HG02852 (cell line): Measurements from ENCODE around the gene FKBP9.
"Not testable (repeated sequence)": the region's sequence is repeated elsewhere in the genome, so short reads cannot be mapped to it uniquely, and the experiment has no call there.

Experiments
- ATAC-seq: cut with Tn5 transposase; IDR thresholded peaks from one replicate; pipeline ENCODE4 v1.9.1; 2021; ENCODE audit warnings: mild to moderate bottlenecking, moderate library complexity; ENCODE audit not compliant: unreplicated experiment

FKBP9 gene, protein sequence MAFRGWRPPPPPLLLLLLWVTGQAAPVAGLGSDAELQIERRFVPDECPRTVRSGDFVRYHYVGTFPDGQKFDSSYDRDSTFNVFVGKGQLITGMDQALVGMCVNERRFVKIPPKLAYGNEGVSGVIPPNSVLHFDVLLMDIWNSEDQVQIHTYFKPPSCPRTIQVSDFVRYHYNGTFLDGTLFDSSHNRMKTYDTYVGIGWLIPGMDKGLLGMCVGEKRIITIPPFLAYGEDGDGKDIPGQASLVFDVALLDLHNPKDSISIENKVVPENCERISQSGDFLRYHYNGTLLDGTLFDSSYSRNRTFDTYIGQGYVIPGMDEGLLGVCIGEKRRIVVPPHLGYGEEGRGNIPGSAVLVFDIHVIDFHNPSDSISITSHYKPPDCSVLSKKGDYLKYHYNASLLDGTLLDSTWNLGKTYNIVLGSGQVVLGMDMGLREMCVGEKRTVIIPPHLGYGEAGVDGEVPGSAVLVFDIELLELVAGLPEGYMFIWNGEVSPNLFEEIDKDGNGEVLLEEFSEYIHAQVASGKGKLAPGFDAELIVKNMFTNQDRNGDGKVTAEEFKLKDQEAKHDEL

DNA sequence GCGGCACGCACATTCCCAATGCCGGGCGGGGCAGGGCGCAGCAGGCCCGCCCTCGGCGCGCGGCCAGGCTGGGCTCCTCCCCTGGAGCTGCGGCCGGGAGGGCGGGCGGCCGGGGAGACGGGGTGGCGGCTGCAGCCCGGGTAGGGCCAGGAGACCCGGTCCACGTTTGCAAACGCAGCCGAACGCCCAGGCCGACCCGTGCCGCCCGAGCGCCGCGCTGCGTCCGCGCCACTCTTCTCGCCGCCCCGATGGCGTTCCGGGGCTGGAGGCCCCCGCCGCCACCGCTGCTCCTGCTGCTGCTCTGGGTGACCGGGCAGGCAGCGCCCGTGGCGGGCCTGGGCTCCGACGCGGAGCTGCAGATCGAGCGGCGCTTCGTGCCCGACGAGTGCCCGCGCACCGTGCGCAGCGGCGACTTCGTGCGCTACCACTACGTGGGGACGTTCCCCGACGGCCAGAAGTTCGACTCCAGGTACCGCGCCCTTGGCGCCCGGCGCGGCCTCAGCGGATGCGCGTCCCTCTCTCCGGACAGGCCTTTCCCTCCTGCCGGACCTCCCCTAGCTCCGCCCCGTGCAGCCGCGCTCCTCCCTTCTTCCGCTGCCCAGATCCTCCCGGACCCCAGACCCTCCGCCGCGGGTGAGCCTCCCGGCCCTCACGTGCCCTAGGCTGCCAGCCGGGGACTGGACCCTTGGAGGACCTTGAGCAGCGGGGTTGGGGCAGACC is at the start of gene FKBP9:
TSS of gene FKBP9 (plus strand) at position 115 of the 720 bp plus-strand sequence. CDS start at position 249, 134 bp downstream.
- peak; percentile 84 for ATAC-seq

DNA sequence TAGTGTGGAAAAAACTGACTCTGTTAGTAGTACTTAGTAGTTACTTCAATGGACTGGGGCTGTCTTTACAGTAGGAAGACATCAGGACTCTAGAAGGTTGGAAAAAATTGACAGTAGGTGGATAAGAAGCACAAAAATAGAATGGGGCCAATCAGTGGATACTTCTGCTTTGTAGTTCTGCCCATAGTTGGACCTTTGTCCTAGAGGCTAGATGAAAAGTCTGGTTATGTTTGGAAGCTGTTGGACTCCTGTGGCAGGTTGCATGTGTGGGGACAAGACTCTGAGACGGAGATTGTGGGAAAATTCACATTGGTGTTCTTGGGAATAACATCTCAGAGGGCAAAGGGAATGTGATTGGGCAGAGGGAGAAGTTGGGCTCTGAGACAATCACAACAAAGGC is 47.0 kb upstream of the FKBP9 start:
- no peak for ATAC-seq

DNA sequence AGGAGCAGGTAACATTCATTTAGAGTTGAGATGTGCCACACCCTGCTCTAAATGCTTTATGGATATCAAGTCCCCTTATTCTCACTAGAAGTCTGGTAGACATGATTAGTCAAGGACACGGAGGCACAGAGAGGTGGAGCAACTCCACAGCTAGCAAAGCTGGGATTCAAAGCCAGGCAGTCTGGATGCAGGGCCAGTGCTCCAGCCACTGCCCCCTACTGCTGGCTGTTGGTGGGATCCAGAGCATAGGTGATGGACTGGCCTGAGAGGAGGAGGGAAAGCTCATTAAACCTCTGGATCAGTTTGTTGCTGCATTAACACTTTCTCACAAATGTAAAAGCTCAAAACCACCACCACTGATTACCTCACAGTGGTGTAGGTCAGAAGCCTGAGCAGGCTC is 43.1 kb upstream of the FKBP9 start:
- ATAC-seq: no peak

DNA sequence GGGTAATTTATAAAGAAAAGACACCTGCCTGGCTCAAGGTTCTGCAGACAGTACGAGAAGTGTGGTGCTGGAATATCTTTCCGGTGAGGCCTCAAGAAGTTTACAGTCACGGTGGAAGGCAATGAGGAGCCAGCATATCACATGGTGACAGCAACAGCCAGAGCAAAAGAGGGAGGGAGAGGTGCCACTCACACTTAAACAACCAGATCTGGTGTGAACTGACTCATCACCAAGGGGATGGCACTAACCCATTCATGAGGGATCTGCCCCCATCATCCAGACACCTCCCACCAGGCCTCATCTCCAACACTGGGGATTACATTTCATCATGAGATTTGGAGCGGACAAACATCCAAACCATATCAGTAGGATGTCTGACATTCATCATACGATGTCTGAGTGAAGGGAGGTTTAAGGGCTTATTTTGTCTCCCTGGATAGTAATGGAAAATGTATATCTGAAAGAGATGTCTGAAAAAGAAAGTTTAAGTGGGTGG is 42.2 kb upstream of the FKBP9 start:
- no peak for ATAC-seq

DNA sequence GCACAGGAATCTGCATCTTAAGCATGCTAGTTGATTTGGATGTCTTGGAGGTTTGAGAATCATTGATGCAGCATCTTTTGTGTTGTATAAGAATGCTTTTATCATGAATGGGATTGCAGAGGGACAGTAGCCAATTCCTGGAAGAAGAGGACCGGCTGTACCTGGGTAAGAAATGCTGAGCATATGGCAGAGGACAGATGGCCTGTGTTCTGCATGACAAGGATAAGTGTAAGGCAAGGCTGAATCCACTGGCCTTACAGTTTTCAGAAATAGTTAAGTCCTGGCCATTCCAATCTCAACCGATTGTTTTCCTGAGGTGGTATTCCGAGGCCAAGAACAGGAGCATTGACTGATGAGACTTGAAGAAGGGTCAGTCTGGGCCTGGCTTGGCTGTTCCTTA is 41.2 kb upstream of the FKBP9 start:
- ATAC-seq: no peak

DNA sequence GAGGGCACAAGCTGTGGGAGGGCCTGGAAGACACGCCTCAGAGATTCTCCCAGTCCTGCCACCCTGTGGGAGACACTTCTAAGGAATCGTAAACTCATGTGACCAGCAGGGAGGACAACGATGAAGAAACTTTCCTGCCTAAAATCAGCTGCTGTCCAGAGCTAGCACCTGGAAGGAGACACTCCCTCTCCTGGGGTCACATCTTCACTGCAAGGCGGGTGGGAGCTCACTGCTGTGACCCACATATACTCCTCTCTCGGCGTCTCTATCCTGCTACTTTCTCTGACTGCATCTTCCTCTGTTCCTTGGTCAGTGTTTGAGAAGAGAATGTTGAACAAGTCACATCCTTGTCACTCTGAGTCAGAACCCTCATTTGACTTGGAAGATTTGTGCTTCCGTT is 40.2 kb upstream of the FKBP9 start:
- ATAC-seq: not testable (repeated sequence)

DNA sequence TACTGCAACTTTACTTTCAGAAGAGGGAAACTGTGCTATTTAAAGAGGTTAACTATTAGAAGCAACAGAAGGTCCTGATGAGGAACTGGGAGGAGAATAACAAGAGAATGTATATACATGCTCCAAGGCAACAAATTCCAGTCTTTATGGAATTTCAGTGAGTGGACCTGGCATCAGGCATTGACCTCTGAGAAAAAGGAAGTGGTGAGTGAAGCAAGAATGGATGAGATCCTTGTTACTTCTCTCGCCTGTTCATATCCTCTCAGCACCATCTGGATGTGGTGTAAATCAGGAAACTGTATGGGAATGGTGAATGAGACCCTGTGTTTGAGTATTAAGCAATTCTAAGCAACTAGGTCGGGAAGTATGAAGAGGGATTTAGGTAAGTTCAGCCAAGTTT is 35.3 kb upstream of the FKBP9 start:
- no peak for ATAC-seq

DNA sequence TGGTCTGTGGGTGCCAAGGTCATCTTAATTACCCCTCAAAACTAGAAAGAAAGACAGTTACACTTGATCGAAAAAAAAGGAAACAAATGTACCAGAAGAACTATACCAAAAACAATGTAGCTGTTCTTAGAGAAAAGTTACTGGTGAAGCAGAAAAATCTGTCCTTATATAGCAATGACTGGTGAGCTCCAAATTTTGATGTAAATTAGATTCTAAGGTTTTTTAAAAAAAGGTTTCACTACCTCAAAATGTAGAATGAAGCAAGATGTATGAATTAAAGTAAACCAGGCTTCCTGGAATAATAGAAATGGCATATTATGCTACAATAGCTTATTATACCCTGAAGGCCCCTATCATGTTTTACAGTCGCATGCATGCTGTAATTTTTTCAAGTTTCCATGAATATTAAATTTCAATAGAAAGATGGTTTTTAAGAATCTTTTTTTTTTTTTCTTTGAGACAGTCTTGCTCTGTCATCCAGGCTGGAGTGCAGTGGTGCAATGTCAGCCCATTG is 28.4 kb upstream of the FKBP9 start:
- ATAC-seq: no peak

DNA sequence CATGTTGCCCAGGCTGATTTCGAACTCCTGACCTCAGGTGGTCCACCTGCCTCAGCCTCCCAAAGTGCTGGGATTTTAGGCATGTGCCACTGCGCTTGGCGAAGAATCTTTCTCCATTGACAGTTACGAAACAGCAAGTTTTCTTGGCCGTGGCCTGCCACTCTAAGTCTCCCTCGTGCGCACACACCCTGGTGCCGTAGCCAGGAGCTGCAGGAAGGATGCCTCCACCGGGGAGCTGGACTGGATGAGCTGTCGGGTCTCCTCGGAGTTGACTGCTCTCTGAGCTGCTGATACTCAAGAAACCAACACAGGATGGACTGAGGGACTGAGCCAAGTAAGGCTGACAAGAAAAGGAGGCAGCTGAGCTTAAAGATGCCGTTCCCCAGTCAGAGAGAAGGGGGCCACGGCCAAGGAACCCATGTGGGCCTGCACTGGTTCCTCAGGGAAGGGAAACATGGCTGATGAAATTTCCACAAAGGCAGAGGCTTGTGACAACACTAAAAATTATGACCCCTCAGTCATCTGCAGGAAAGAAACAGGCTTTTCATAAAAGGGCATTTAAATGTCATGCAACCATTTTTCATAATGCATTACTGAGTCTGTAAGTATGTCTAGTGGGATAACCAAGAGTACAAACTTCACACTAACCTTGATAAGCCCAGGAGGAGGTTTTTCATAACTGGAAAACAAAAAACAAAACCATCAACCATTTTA is 27.7 kb upstream of the FKBP9 start:
- no peak for ATAC-seq

DNA sequence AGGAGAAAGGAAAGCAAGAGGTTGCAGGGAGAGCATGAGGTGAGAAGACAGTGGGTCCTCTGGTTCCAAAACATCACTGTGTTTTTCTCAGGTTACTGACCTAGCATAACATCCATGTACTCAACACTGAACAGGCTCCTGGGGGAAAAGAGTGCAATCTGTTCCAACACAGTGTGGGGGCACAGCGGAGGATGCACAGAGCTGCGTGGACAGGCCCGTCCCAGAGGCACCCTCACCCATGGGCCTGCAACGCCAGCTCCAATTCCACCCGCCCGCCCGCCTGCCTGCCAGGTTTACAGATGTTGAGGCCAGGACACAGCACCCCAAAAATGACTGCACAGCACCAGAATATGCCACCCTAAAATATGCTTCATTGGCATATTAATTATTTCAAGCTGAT is 26.9 kb upstream of the FKBP9 start:
- no peak for ATAC-seq

DNA sequence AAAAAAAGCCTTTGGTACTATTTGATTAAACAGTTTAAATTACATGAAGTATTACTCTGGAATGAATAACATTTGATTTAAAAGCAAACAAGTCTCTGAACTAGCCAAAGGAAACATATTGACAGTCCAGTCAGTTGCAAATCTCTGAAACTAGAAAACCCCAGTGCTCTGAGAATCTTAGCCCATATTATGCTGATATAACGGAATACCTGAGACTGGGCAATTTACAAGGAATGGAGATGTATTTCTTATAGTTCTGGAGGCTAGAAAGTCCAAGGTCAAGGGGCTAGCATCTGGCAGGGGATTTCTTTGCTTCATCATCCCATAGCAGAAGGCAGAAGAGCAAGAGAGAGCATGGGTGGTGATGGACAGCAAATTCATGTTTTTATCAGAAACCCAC is 21.7 kb upstream of the FKBP9 start:
- no peak for ATAC-seq

DNA sequence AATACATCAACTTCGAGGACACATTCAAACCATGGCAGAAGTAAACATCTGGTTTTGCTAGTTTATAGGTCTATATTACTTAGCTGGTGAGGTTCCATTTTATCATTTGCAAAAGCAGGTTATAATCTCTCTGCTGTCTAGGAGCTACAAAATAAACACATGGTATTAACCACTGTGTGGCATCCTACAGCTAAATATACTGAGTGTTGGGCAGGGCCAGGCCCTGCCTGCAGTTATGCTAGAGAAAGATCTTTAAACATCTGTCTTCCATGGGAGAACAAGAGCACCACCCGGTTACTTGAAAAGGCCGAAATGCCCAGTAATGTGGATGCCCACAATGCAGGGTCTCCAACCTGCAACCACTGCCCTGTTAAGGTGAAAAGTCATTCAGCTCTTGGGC is 20.6 kb upstream of the FKBP9 start:
- ATAC-seq: no peak

DNA sequence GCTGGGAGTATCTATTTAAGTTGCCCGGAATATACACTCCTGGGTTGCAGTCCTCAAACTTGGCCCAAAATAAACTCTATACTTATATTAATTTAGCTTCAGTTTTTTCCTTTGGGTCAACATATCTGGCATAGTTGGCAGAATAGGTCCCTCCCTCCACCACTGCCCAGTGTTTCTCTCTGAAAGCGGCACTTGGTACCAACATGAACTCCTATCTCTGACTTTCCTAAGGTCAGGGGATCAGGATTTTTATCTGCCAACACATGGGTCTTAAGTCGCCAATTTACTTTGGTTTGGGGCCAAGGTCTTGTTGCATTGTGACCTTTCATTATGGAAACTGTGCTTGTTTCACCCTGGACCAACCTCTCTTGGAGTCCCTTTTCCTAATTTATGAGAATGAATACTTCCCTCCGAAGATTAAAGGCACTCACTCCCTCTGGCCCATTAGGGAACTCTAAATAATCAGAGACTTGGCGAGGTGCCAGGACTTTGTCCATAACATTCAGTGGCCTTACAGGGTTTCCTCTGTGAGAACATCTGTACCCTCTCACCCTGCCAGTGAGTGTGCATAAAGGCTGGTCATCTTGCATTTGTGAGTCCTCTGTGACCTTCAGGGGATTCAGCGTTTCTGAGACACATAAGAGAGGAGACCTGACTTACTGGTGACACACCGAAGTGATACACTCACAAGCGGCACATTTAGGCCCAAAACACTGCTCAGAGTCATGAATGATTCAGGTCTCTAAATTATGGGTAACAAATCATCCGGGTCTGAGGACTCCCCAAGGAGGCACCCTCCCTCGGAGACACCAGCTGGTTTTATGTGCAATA is 19.7 kb upstream of the FKBP9 start:
- ATAC-seq: no peak

DNA sequence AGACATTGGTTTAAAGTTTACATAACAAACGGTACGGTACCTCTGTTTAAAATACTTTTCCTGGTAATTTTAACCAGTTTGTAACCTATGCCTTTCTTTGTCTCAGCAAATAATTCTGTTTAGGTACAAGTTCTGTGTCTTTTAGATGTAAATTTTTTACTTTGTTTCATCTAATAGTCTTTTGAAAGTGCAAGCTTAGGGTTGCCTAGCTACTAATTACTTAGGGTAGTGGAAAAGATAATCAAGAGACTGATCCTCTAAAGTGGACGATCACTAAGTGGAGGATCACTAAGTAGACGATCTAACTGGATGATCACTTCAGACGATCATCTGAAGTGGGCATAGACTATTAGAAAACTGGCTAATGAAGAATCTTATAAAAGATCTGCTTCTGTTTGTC is 16.1 kb upstream of the FKBP9 start:
- ATAC-seq: no peak

DNA sequence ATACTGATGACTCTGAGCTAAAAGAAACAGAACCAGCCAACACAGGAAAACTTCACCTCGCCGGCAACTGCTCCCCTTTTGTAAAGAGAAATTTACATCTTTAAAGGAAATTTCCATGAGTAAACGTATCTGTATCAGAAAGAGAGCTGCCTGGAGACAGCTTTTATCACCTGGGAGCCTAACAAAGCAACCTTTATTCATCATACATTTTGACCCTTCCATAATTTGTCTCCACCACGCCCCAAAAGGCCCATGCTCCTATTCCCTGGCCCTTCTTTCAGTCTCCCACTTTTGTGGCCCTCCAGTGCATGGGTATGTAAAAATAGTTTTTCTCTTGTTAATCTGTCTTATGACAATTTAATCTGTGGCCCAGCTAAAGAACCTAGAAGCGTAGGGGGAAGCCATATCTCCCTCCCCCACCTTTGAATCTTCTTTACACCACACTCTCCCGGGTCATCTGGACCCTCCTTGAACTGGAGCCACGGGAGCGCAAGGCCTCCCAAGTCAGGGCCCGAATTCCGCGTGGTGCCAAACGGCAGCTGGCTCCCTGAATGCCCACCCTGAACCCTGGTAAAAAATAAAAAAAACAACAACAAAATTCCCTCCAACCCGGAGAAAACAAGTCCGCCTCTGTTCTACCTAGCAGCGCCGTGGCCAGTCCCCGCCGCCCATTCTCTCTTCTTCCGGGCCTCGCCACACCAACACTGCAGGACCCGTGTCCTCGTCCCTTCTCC is 15.4 kb upstream of the FKBP9 start:
- peak; percentile 7 for ATAC-seq

DNA sequence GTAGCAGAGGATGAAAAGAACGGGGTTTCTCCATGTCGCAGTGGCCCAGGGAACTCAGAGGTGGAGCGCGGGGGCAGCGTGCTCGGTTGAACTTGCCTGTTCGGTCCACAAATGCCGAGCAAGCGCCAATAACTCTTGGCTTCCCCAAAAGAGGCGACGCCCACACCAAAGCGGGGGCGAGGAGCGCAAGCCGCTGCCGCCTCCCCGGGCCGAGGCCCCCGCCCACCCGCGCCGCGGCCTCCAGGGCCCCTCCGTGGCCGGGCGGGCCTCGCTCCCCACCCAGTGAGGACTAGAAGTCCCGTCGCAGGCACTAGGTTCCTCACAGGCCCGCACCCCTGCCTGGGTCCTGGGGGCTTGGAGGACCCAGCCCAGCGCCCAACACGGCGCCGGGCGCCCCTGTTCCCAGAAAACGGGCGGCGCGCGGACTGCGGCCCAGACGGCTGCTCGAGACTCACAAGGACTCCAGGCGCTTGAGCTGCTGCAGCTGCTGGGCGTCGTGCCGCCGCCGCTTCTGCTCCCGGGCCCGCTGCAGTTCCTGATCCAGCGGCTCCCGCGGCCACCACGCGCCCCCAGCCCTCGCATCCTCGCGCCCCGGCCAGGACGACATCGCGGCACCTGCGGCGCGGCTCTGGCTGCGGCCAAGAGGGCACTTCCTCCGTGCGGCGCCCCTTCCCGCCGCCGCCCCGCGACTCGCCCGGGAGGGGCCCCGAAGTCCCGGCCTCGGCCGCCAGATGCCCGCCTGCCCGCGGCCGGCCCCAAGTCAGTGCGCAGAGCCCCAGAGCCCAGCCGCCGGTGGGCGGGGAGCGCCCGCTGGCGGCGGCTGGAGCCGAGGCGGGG is 14.6 kb upstream of the FKBP9 start:
- ATAC-seq: peak; percentile 85

DNA sequence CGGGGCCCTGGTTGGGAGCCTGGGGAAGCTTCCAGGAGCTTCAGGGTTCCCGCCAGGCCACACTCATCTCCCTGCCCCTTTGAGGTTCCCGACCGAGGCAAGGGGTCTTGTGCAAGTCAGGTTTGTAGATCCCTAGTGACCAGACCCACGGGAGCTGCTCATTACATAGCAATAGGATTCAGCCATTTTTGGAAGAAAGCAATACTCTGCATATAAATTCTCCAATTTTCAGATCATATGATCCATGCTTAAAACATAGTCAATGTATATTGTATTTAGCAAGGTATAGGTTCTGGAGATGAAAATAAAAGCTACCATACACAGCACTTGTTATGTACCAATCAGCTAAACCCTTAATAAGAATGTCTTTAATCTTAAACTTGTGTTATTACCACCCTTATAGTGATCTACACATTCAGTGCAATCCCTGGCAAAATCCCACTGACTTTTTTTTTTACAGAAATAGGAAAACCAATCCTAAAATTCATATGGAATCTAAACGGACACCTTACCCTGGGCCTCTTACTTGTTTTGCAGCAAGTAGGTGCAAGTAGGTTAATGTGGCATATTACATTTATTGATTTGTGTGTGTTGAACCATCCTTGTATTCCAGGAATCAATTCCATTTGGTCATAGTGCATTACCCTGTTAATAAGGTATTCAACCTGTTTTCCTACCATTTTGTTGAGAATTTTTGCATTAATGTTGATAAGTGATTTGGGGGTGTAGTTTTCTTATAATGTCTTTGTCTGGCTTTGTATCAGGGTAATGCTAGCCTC is 13.8 kb upstream of the FKBP9 start:
- ATAC-seq: no peak
